Neutrophil (primary cell): ENCODE data around the gene FSCN2.

Experiments used
- H3K27ac ChIP-seq: fragments of 200-600 bp; sonication (generic); 2 replicates; pipeline ENCODE4 v1.5.1; 2016; ENCODE audit warnings: mild to moderate bottlenecking, moderate library complexity
- H3K27me3 ChIP-seq: fragments of 200-600 bp; sonication (generic); 2 replicates; pipeline ENCODE4 v1.6.0; 2016; ENCODE audit warnings: mild to moderate bottlenecking
- H3K36me3 ChIP-seq: fragments of 200-600 bp; sonication (generic); 2 replicates; pipeline ENCODE4 v1.5.1; 2017
- H3K4me1 ChIP-seq, 2 experiments: fragments of 200-600 bp in 1 of 2; sonication (generic) in 1 of 2; 1 replicate in 1 of 2; 2 replicates in 1 of 2; pipeline versions ENCODE4 v1.5.1 to v1.6.1; 2013 to 2016; ENCODE audit warnings: low read depth in 1 of 2, low read length in 1 of 2, mild to moderate bottlenecking in 1 of 2, moderate library complexity in 1 of 2; ENCODE audit not compliant: control insufficient read depth in 1 of 2, insufficient read depth in 1 of 2
- H3K4me3 ChIP-seq, 2 experiments: fragments of 200-600 bp in 1 of 2; sonication (generic) in 1 of 2; 1 replicate in 1 of 2; 2 replicates in 1 of 2; pipeline ENCODE4 v1.5.1; 2013 to 2016; ENCODE audit warnings: low read depth in 1 of 2, low read length in 1 of 2, mild to moderate bottlenecking in 1 of 2, moderate library complexity in 1 of 2
- H3K9me3 ChIP-seq: fragments of 200-600 bp; sonication (generic); 2 replicates; pipeline ENCODE4 v1.5.1; 2016
- CTCF ChIP-seq: fragments of 200-600 bp; sonication (generic); IDR thresholded peaks from 2 replicates; pipeline ENCODE4 v1.5.1; 2016; ENCODE audit warnings: antibody characterized with exemption

Gene FSCN2

GRCh38 chr17:81527591-81528383, at the start of gene FSCN2:
Gene FSCN2 (plus strand): TSS chr17:81528377. CDS start chr17:81528532, 155 bp downstream.
- Histone ChIP-seq H3K36me3 (no peaks in the 10 kb centered on the region), H3K4me1 (no peaks in the 10 kb centered on the region), H3K27me3 (peaks cover 73% of the 10 kb centered on the region), H3K4me3 (no peak within 1 kb of the TSS), H3K27ac (no peak within 1 kb of the TSS), H3K9me3 (no peaks in the 10 kb centered on the region)
- no peak for TF ChIP-seq CTCF

- no peak overlapping the region for H3K4me3 ChIP-seq
- peaks cover 57% of the 10 kb centered on the region for H3K27me3 ChIP-seq
- H3K27ac ChIP-seq = no peak overlapping the region
- H3K4me1 ChIP-seq = peaks cover 26% of the 10 kb centered on the region in 2 experiments
- H3K36me3 ChIP-seq = no peaks in the 10 kb centered on the region
- no peak for TF ChIP-seq CTCF
- H3K9me3 ChIP-seq = no peaks in the 10 kb centered on the region
Observed at GRCh38 chr17:81479175-81480071, 48.8 kb upstream of the FSCN2 start.

GRCh38 chr17:81480140-81481072, 47.8 kb upstream of the FSCN2 start:
- no peak for TF ChIP-seq CTCF
- peaks cover 63% of the 10 kb centered on the region for H3K27me3 ChIP-seq

GRCh38 chr17:81481073-81481799, 46.9 kb upstream of the FSCN2 start:
- H3K36me3 ChIP-seq = no peaks in the 10 kb centered on the region
- H3K4me3 ChIP-seq = peak overlapping the region; percentile 49 to 62
- peaks cover 30 to 31% of the 10 kb centered on the region in 2 experiments for H3K4me1 ChIP-seq
- TF ChIP-seq CTCF = no peak
- H3K9me3 ChIP-seq = no peaks in the 10 kb centered on the region
- H3K27me3 ChIP-seq = peaks cover 72% of the 10 kb centered on the region
- no peak overlapping the region for H3K27ac ChIP-seq

More at GRCh38 chr17:81480140-81481072, 47.8 kb upstream of the FSCN2 start:
- no peaks in the 10 kb centered on the region for H3K9me3 ChIP-seq
- no peaks in the 10 kb centered on the region for H3K36me3 ChIP-seq
- no peak overlapping the region for H3K4me3 ChIP-seq
- peaks cover 30 to 31% of the 10 kb centered on the region in 2 experiments for H3K4me1 ChIP-seq
- no peak overlapping the region for H3K27ac ChIP-seq
